ENCODE measurements around the gene GRK5. TPM values are rescaled to one million over a fixed set of nuclear protein-coding genes. Genes with fewer than 3 reads are reported as not detected.
A peak's percentile ranks its signal among the peaks of the same experiment; 100 is the strongest.

Gene GRK5
- total RNA-seq, 1 experiment from 2014 or later = 0.82 TPM

- Mint-ChIP-seq H3K4me1 (ENCODE audit: insufficient read depth, unreplicated experiment) (peaks cover 9% of the 10 kb centered on the region), H3K9me3 (ENCODE audit: unreplicated experiment) (no peaks in the 10 kb centered on the region), H3K27me3 (ENCODE audit: insufficient read depth, unreplicated experiment) (no peaks in the 10 kb centered on the region), H3K36me3 (ENCODE audit: insufficient read depth, unreplicated experiment) (peaks cover 5% of the 10 kb centered on the region), H3K27ac (ENCODE audit: low read depth, unreplicated experiment) (no peak overlapping the region), H3K4me3 (ENCODE audit: unreplicated experiment) (no peak overlapping the region)
- POLR2A ChIA-PET = no interaction called here
- intact Hi-C loops (cut with micrococcal nuclease) = no loop called here
- peak; percentile 32 for DNase-seq (ENCODE audit: unreplicated experiment)
- CTCF ChIA-PET = interaction anchor here (1.2 to 1.6 kb wide), 4 partner anchors 9 to 234 kb away, joined by 3 to 5 read pairs (median 4); no protein-coding TSS in a partner anchor
- TF ChIP-seq, protein P1, sequence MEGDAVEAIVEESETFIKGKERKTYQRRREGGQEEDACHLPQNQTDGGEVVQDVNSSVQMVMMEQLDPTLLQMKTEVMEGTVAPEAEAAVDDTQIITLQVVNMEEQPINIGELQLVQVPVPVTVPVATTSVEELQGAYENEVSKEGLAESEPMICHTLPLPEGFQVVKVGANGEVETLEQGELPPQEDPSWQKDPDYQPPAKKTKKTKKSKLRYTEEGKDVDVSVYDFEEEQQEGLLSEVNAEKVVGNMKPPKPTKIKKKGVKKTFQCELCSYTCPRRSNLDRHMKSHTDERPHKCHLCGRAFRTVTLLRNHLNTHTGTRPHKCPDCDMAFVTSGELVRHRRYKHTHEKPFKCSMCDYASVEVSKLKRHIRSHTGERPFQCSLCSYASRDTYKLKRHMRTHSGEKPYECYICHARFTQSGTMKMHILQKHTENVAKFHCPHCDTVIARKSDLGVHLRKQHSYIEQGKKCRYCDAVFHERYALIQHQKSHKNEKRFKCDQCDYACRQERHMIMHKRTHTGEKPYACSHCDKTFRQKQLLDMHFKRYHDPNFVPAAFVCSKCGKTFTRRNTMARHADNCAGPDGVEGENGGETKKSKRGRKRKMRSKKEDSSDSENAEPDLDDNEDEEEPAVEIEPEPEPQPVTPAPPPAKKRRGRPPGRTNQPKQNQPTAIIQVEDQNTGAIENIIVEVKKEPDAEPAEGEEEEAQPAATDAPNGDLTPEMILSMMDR (IDR thresholded peaks at IDR 0.05; ENCODE audit: unreplicated experiment) = no peak
- BruUV-seq (replicated peaks) = no TSS peak
These were observed 3.8 kb downstream of the GRK5 start for GRCh38 chr10:119211176-119211575.

- no peak for DNase-seq (ENCODE audit: unreplicated experiment)
- no peak overlapping the region for H3K4me3 Mint-ChIP-seq (ENCODE audit: unreplicated experiment)
- ChIA-PET CTCF (interaction anchor here (1.2 to 1.6 kb wide), 4 partner anchors 9 to 234 kb away, joined by 3 to 5 read pairs (median 4); no protein-coding TSS in a partner anchor), POLR2A (no interaction called here)
- no peaks in the 10 kb centered on the region for H3K27me3 Mint-ChIP-seq (ENCODE audit: insufficient read depth, unreplicated experiment)
- intact Hi-C loops (cut with micrococcal nuclease) = no loop called here
- BruUV-seq (replicated peaks) = no TSS peak
- TF ChIP-seq, protein P1 (IDR thresholded peaks at IDR 0.05; ENCODE audit: unreplicated experiment) = no peak
- H3K27ac Mint-ChIP-seq (ENCODE audit: low read depth, unreplicated experiment) = no peak overlapping the region
- H3K36me3 Mint-ChIP-seq (ENCODE audit: insufficient read depth, unreplicated experiment) = peaks cover 5% of the 10 kb centered on the region
- no peaks in the 10 kb centered on the region for H3K9me3 Mint-ChIP-seq (ENCODE audit: unreplicated experiment)
- H3K4me1 Mint-ChIP-seq (ENCODE audit: insufficient read depth, unreplicated experiment) = peaks cover 5% of the 10 kb centered on the region
These were observed 4.5 kb downstream of the GRK5 start for GRCh38 chr10:119211625-119212441.

DNA sequence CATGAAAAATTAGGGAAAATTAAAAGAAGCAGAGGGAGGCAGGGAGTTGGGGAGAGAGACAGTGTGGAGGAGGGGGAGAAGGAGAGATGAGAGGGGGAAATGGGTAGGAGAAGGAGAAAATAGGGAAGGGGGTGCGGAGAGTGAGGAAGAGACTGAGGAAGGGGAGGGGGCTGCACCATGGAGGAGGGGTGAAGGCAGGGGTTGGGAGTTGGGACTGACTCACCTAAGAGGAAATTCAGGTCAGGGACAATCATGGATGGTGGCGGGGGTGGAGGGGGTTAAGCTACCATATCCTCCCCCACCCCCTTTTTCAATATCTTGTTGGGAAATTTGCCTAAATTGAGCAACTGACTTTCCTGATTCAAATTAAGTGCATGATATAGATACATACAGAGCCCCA lies 8.0 kb downstream of the GRK5 start:
- CTCF ChIA-PET = interaction anchor here (0.5 to 0.9 kb wide), 2 partner anchors 36 to 256 kb away, joined by 3 to 4 read pairs; no protein-coding TSS in a partner anchor
- intact Hi-C loops (cut with micrococcal nuclease) = no loop called here
- POLR2A ChIA-PET = interaction anchor here (0.6 kb wide), 1 partner anchor 29 kb away, joined by 3 read pairs; no protein-coding TSS in a partner anchor
- H3K36me3 Mint-ChIP-seq (ENCODE audit: insufficient read depth, unreplicated experiment) = peaks cover 5% of the 10 kb centered on the region
- H3K9me3 Mint-ChIP-seq (ENCODE audit: unreplicated experiment) = no peaks in the 10 kb centered on the region
- H3K4me1 Mint-ChIP-seq (ENCODE audit: insufficient read depth, unreplicated experiment) = no peaks in the 10 kb centered on the region
- no peak overlapping the region for H3K27ac Mint-ChIP-seq (ENCODE audit: low read depth, unreplicated experiment)
- BruUV-seq (replicated peaks) = no TSS peak
- DNase-seq (ENCODE audit: unreplicated experiment) = no peak
- no peak overlapping the region for H3K4me3 Mint-ChIP-seq (ENCODE audit: unreplicated experiment)
- TF ChIP-seq, protein P1 (IDR thresholded peaks at IDR 0.05; ENCODE audit: unreplicated experiment) = no peak
- no peaks in the 10 kb centered on the region for H3K27me3 Mint-ChIP-seq (ENCODE audit: insufficient read depth, unreplicated experiment)

DNA sequence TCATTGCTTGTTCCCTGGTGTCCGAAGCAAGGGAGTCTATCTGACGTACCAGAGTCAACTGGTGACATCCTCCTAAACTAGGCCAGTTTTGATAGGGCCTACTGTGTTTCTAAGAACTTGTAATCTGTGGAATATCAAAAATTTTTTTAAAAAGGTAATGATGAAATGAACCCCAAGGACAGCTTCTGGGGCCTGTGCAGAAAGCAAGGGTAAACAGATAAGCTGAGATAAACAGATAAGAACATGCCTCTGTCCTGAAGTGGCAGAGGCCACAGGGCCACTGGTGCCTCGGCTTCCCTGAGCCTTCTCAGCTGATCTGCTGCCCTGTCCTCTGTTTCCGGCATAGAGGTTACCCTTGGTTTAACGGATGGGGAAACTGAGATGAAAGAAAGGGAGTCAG lies 8.8 kb downstream of the GRK5 start:
- DNase-seq (ENCODE audit: unreplicated experiment) = no peak
- Mint-ChIP-seq H3K27ac (ENCODE audit: low read depth, unreplicated experiment) (no peak overlapping the region), H3K27me3 (ENCODE audit: insufficient read depth, unreplicated experiment) (no peaks in the 10 kb centered on the region), H3K4me1 (ENCODE audit: insufficient read depth, unreplicated experiment) (no peaks in the 10 kb centered on the region), H3K9me3 (ENCODE audit: unreplicated experiment) (no peaks in the 10 kb centered on the region), H3K4me3 (ENCODE audit: unreplicated experiment) (no peak overlapping the region), H3K36me3 (ENCODE audit: insufficient read depth, unreplicated experiment) (peaks cover 3% of the 10 kb centered on the region)
- ChIA-PET CTCF (interaction anchor here (0.9 kb wide), 1 partner anchor 256 kb away, joined by 4 read pairs; no protein-coding TSS in a partner anchor), POLR2A (no interaction called here)
- TF ChIP-seq, protein P1 (IDR thresholded peaks at IDR 0.05; ENCODE audit: unreplicated experiment) = no peak
- intact Hi-C loops (cut with micrococcal nuclease) = no loop called here
- no TSS peak for BruUV-seq (replicated peaks)
